Measurements from ENCODE around the gene AP3S2.
"Not testable (repeated sequence)": the region's sequence is repeated elsewhere in the genome, so short reads cannot be mapped to it uniquely, and the experiment has no call there.

- not testable (repeated sequence) for TF ChIP-seq CTCF, POLR2A (IDR thresholded peaks at IDR 0.05)
Measured at GRCh38 chr15:89885179-89885578, 8.6 kb downstream of the AP3S2 start.

Measured in adrenal gland (tissue), 5 donors.